ENCODE measurements around the gene GGACT.

Gene GGACT

DNA sequence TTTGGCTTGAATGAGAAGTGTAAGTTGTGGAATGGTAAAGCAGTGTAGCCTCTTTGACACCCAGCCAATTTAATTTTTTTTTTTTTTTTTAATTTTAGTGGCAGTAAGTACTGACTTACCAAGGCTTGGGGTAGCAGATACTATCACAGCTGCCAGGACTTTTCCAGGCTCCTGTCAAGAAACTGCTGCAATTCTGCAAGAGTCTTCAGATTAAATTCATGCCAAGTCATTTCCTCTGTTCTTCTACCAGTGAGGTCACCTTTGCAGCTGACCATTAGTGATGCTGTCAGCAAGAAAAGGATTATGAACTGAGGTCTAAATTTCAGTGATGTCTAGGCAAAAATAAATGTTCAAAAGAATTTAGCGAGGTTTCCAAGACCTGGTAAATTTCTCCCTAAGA lies 91.2 kb downstream of the GGACT start:
- H3K9me3 ChIP-seq (ENCODE audit: control insufficient read depth, low read length) = no peaks in the 10 kb centered on the region
- no peak overlapping the region for H3K4me3 ChIP-seq (ENCODE audit: low read depth, low read length)
- H2AFZ ChIP-seq = no peak overlapping the region
- no peak overlapping the region for H3K27ac ChIP-seq
- H3K27me3 ChIP-seq (ENCODE audit: control insufficient read depth, insufficient read depth, low read length) = no peaks in the 10 kb centered on the region
- no peak overlapping the region for H3K4me2 ChIP-seq (ENCODE audit: low read length)
- no peak overlapping the region for H3K9ac ChIP-seq
- peaks cover 3% of the 10 kb centered on the region for H3K4me1 ChIP-seq
- no peaks in the 10 kb centered on the region for H3K79me2 ChIP-seq
- H3K36me3 ChIP-seq (ENCODE audit: control insufficient read depth, insufficient read depth, low read length) = no peaks in the 10 kb centered on the region
- TF ChIP-seq, protein P1, sequence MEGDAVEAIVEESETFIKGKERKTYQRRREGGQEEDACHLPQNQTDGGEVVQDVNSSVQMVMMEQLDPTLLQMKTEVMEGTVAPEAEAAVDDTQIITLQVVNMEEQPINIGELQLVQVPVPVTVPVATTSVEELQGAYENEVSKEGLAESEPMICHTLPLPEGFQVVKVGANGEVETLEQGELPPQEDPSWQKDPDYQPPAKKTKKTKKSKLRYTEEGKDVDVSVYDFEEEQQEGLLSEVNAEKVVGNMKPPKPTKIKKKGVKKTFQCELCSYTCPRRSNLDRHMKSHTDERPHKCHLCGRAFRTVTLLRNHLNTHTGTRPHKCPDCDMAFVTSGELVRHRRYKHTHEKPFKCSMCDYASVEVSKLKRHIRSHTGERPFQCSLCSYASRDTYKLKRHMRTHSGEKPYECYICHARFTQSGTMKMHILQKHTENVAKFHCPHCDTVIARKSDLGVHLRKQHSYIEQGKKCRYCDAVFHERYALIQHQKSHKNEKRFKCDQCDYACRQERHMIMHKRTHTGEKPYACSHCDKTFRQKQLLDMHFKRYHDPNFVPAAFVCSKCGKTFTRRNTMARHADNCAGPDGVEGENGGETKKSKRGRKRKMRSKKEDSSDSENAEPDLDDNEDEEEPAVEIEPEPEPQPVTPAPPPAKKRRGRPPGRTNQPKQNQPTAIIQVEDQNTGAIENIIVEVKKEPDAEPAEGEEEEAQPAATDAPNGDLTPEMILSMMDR (IDR thresholded peaks at IDR 0.05) = no peak

DNA sequence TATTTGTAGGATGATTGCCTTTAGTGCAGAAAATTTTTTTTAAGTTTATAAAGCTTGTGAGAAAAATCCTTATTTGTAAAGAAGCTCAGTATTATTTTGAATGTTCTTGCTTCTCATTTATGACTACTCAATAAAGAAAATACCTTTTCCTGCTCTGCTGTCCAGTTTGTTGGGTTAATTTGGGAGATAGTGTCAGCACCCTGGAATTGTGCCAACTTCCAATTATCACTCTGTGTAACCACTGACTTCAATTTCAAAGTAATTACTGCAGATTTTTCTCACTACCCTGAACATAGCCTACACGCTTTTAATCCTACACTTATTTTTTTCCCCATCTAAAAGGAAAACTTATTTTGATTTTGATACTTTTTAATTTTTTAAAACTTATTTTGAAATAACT lies 93.1 kb downstream of the GGACT start:
- H3K27ac ChIP-seq = no peak overlapping the region
- H3K4me2 ChIP-seq (ENCODE audit: low read length) = no peak overlapping the region
- no peaks in the 10 kb centered on the region for H3K79me2 ChIP-seq
- H2AFZ ChIP-seq = no peak overlapping the region
- no peak overlapping the region for H3K4me3 ChIP-seq (ENCODE audit: low read depth, low read length)
- no peaks in the 10 kb centered on the region for H3K27me3 ChIP-seq (ENCODE audit: control insufficient read depth, insufficient read depth, low read length)
- TF ChIP-seq, protein P1 (IDR thresholded peaks at IDR 0.05) = no peak
- H3K9ac ChIP-seq = no peak overlapping the region
- H3K36me3 ChIP-seq (ENCODE audit: control insufficient read depth, insufficient read depth, low read length) = no peaks in the 10 kb centered on the region
- H3K9me3 ChIP-seq (ENCODE audit: control insufficient read depth, low read length) = no peaks in the 10 kb centered on the region
- H3K4me1 ChIP-seq = peaks cover 3% of the 10 kb centered on the region

DNA sequence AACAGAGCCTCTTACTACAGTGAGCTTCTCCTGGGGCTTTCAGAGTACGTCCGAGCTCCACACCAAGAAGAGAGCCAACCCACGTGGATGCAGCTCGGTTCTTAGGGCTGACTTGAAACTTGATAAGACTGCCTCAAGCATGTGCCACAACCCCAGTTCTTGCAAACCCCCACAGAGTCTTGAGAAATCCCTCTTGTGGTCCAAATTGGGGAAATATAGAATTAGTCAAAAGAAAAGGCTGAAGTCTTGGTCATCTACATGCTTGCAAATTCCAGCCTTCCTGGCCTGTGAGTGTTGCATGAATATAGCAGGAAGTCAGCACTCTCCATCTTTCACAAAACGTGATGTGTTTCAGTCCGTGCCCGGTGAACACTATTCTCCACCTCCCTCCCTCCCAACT lies 95.2 kb downstream of the GGACT start:
- Histone ChIP-seq H2AFZ (no peak overlapping the region), H3K79me2 (no peaks in the 10 kb centered on the region), H3K4me3 (ENCODE audit: low read depth, low read length) (no peak overlapping the region), H3K4me2 (ENCODE audit: low read length) (no peak overlapping the region), H3K27me3 (ENCODE audit: control insufficient read depth, insufficient read depth, low read length) (no peaks in the 10 kb centered on the region), H3K36me3 (ENCODE audit: control insufficient read depth, insufficient read depth, low read length) (no peaks in the 10 kb centered on the region), H3K4me1 (peaks cover 3% of the 10 kb centered on the region), H3K9ac (no peak overlapping the region), H3K27ac (no peak overlapping the region), H3K9me3 (ENCODE audit: control insufficient read depth, low read length) (no peaks in the 10 kb centered on the region)
- TF ChIP-seq, protein P1 (IDR thresholded peaks at IDR 0.05) = no peak

GRCh38 chr13:100491164-100491842 lies 97.3 kb downstream of the GGACT start:
- Histone ChIP-seq H3K27me3 (ENCODE audit: control insufficient read depth, insufficient read depth, low read length) (no peaks in the 10 kb centered on the region), H3K9ac (no peak overlapping the region), H3K4me1 (no peaks in the 10 kb centered on the region), H3K79me2 (no peaks in the 10 kb centered on the region), H3K9me3 (ENCODE audit: control insufficient read depth, low read length) (no peaks in the 10 kb centered on the region), H2AFZ (no peak overlapping the region), H3K4me3 (ENCODE audit: low read depth, low read length) (no peak overlapping the region), H3K36me3 (ENCODE audit: control insufficient read depth, insufficient read depth, low read length) (no peaks in the 10 kb centered on the region), H3K4me2 (ENCODE audit: low read length) (no peak overlapping the region), H3K27ac (no peak overlapping the region)
- TF ChIP-seq, protein P1 (IDR thresholded peaks at IDR 0.05) = no peak

DNA sequence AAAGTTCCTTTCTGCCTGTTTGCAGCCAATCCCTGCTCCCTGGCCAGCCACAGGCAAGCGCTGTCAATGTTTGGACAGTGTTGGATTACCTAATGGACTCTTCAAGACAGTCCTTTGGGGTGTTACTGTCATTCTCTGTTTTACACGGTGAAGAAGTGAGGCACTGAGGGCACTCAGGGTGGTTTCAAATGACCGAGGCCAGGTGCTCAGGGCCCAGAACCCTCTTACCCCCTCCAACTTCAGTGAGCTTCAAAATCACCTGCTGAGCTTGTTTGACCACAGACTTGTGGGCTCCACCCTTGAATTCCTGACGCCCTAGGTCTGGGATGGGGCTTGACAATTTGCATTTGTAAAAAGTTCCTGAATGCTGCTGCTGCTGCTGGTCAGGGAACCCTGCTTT lies 97.9 kb downstream of the GGACT start:
- Histone ChIP-seq H3K4me1 (no peaks in the 10 kb centered on the region), H3K9ac (no peak overlapping the region), H3K9me3 (ENCODE audit: control insufficient read depth, low read length) (no peaks in the 10 kb centered on the region), H3K4me3 (ENCODE audit: low read depth, low read length) (no peak overlapping the region), H2AFZ (no peak overlapping the region), H3K79me2 (no peaks in the 10 kb centered on the region), H3K36me3 (ENCODE audit: control insufficient read depth, insufficient read depth, low read length) (no peaks in the 10 kb centered on the region), H3K27ac (no peak overlapping the region), H3K27me3 (ENCODE audit: control insufficient read depth, insufficient read depth, low read length) (no peaks in the 10 kb centered on the region), H3K4me2 (ENCODE audit: low read length) (no peak overlapping the region)
- TF ChIP-seq, protein P1 (IDR thresholded peaks at IDR 0.05) = no peak
